ENCODE data around the gene ELAPOR1.
A peak's percentile ranks its signal among the peaks of the same experiment; 100 is the strongest.

The ELAPOR1 gene

DNA sequence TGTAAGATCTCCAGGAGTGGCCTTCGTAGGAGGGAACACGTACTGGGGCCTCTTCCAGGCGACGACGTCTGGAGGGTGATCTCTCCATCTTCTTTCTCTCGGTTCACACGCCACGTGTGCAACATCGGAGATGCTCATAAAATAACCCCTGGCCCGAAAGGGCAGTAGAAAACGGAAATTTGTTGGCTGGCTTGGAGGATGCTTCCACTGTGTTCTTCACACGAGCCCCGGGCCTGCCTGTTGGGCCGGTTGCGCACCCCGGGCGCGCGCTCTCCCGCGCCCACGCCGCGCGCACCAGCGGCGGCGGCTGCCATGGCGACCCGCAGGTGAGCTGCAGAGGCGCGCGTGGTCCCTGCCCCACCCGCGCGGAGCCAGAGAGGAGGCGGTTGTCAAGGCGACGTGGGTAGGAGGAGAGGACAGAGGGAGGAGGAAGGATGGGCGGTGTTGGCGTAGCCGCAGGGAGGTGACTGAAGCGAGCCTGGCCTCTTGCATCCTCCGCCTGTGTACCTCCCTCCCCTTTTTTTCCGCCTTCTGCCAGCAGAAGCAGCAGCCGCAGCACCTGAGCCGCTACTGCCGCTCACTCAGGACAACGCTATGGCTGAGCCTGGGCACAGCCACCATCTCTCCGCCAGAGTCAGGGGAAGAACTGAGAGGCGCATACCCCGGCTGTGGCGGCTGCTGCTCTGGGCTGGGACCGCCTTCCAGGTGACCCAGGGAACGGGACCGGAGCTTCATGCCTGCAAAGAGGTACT is at the start of gene ELAPOR1:
ELAPOR1 (plus strand) TSS at position 526 of the 752 bp plus-strand sequence; CDS start at position 595, 69 bp downstream.
- DNase-seq: peak; percentile 39

DNA sequence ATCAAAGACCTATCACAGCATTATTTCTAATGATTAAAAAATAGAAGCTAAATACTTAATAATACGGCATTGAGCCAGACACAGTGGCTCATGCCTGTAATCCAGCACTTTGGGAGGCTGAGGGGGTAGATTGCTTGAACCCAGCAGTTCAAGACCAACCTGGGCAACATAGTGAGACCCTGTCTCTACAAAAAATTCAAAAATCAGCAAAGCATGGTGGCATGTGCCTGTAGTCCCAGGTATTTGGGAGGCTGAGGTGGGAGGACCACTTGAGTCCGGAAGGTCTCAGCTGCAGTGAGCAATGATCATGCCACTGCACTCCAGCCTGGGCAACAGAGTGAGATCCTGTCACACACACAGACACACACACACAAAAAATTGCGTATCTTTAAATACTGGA is 48.8 kb upstream of the ELAPOR1 start:
- DNase-seq: no peak

DNA sequence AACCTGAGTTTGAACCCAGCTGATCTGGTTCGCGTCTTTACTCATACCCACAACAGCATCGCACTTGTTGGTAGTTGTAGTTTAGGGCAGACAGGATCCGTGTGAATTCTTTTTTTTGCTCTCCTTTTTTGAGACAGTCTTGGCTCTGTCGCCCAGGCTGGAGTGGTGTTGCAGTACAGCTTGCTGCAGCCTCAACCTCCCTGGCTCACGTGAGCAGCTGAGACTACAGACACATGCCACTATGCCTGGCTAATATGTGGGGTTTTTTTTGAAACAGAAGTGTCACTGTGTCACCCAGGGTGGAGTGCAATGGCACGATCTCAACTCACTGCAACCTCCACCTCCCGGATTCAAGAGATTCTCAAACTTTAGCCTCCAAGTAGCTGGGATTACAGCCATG is 46.0 kb upstream of the ELAPOR1 start:
- no peak for DNase-seq

- DNase-seq: no peak
These were observed 44.6 kb upstream of the ELAPOR1 start for GRCh38 chr1:109069294-109069693.

- peak; percentile 97 for DNase-seq
These were observed 38.1 kb upstream of the ELAPOR1 start, which contains the start of gene TAF13 for GRCh38 chr1:109075531-109076490. Gene TAF13, minus strand, starts transcription at chr1:109076003. Its CDS starts 56 bp downstream, at chr1:109075947.

- no peak for DNase-seq
These were observed 35.6 kb upstream of the ELAPOR1 start for GRCh38 chr1:109078317-109078716.

DNA sequence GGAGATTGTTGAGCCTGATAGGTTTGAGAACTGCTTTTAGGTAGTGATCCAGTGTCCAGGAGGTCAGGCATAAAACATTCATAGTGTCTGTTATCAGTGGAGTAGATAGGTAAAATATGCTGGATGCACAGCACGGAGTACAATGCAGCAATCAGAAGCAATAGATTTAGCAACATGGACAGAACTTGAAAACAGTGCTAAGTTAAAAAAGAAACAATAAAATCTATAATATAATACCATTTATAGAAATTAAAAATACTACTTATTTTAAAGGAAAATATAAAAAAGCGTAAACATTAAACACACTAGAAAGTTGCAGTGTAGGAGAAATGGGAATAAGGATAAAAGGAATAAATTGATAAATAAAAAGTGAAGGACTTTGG is 34.7 kb upstream of the ELAPOR1 start:
- DNase-seq: no peak

DNA sequence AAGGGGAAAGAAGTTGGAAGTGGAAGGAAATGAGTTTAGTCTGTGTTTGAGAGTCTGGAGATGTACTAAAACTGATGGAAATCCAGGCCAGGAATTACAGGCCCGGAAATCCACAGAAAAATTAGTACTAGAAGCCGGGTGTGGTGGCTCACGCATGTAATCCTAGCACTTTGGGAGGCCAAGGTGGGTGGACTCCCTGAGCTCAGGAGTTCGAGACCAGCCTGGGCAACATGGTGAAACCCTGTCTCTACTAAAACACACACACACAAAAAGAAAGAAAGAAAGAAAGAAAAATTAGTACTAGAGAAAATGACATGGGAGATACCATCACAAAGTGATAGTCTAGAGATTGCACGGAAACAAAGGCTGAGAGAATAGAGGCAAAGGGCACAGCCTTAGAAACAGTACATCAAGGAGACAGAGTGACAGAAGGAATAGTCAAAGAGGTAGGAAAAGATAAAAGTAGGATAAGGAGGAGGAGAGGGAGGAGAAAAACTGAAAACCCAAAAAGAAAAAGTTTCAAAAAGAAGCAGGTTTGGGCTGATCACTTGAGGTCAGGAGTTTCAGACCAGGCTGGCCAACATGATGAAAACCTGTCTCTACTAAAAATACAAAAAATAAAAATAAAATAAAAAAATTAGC is 33.4 kb upstream of the ELAPOR1 start:
- no peak for DNase-seq

DNA sequence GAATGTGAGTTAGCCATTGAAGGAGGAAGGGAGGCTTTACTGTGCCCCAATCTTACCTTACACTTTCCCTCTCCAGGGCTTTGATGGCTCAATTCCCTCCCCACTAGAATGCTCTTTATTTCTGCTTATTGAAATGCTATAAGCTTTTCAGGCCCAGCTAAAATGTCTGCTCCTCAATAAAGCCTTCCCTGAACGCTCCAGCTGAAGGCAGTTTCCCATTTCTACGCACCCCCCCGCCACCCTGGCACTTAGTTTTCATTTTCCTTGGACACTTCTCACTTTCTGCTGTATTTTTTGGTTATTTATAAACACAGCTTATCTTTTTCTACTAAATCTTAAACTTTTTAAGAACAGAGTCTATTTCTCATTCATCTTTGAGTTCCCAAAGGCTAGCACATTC is 30.4 kb upstream of the ELAPOR1 start:
- DNase-seq: no peak

GRCh38 chr1:109083923-109084322 is 30.0 kb upstream of the ELAPOR1 start:
- no peak for DNase-seq

- peak; percentile 12 for DNase-seq
These were observed 29.1 kb upstream of the ELAPOR1 start for GRCh38 chr1:109084563-109085517.

- DNase-seq: peak; percentile 80
These were observed 24.5 kb upstream of the ELAPOR1 start for GRCh38 chr1:109089242-109090015.

- DNase-seq: peak; percentile 93
These were observed 23.5 kb upstream of the ELAPOR1 start, which contains the start of gene TMEM167B for GRCh38 chr1:109090196-109091077. Gene TMEM167B, plus strand, starts transcription at chr1:109090764. Its CDS starts 109 bp downstream, at chr1:109090873.

DNA sequence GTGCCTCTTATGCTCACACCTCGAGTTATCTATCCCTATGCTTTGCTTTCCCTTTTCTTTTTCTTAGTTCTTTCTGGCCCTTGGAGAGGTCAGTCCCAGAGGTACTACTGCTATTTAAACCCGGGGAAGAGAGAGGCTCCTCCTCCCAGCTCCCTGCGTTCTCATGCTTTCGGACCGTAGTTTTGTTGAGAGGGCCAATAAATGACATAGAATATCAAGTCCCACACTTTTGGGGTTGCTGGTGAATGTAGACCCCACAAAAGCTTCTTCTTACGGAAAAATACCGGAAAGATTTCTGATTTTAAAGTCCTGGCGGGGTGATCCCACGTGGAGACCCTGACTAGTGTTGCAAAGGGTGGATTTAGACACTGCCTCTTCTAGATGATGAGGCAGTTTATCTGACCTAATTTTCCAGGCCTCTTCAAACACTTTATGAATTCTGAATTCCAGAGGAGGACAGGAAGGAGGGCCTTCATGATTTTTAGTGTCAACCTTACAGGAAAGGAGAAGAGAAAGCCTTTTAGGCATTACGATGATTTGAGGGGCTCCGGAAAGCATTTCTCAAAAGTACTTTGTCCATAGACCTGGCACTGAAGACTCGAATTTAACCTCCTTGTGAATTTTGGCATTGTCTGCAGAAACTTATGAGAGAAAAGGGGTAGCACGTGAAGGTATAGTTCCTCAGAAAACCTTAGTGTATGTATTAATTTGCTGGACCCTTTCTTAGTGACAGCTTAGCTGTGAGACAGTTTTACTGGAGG is 22.7 kb upstream of the ELAPOR1 start:
- peak; percentile 57 for DNase-seq

GRCh38 chr1:109091839-109092193 is 22.1 kb upstream of the ELAPOR1 start:
- DNase-seq: peak; percentile 31

DNA sequence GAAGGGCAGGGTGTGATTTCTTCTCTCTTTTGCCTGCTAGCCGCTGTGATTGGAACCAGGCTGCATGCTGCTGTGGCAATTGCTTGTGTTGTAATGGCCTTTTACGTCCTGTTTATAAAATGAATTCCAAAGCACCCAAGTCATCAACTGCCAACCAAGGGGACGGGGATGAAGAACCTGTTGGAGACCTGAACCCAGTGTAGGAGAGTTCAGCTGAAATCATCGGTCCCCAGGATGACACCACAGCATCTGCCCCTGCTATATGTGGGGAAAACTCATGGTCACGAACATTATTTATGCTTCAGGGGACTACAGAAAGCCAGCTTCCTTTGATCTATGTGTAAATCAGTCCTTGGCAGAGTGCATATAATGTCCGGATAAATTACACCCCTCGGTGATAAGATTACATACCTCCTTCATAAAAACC is 19.5 kb upstream of the ELAPOR1 start:
- DNase-seq: peak; percentile 73

- no peak for DNase-seq
These were observed 19.0 kb upstream of the ELAPOR1 start for GRCh38 chr1:109094871-109095270.

DNA sequence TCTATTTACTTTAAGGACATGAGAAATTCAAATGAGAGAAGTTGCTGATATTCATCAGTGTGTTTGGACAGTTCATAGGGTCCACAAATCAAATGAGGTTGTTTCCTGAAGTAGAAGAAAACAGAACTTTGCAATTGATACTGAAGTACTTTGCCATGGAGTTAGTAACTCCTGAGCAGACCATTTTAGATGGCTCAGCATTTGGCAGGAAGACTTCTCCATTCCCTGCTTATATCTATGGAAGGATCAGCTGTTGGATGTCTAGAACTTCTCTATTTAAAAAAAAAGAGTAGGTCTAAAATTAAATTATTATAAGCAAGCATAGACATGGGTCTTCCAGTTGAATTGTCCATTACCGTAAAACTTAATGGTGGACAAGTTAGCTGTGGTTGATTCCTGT is 18.3 kb upstream of the ELAPOR1 start:
- no peak for DNase-seq

DNA sequence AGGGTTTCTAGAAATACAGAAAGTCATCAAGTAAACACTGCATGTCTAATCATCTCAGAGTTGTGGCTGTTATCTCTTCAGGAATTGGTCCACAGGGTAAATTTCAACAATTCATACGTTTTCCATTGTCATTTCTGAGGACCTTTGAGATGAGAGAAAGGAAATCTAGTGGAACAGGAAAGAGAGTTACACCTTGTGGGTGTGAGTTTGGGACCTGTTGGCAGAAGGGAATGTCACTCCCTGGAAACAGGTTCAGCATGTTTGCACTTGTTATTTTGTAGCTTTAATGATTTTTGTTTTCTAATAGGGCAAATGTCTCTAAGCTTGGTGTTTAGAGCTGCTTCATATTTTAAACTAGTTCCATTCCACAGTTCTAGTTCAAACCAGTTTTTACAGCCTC is 17.8 kb upstream of the ELAPOR1 start:
- DNase-seq: no peak
